ENCODE results near the gene KRTAP3-3.

DNA sequence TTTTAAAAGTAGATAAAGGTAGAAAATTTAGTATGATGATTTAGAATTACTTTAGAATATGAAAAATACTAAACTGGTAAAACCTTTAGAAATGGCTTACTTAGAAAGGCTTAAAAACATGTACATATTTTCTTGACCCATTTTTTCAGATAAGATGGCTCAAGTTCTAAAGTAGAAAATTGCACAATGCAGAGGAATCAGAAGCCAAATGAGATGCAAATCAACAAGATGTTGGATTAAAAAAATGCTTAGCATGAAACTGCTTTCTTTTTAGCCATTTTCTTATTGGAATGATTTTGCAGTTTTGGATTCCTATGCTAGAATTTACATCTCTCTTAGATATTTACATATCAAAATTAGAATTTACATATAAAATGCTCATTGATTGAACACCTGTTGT, 16.5 kb upstream of the KRTAP3-3 start:
- TF ChIP-seq POLR2AphosphoS5 (IDR thresholded peaks at IDR 0.05): no peak
- TF ChIP-seq POLR2A (IDR thresholded peaks at IDR 0.05): no peak

All from breast epithelium (tissue), 3 donors.